ENCODE measurements around the gene FAM89A. TPM values are rescaled to one million over a fixed set of nuclear protein-coding genes. Genes with fewer than 3 reads are reported as not detected.

Gene FAM89A
- polyA plus RNA-seq, 1 of the 3 experiments (the other 2 are of a cell fraction): 2.7 TPM

DNA sequence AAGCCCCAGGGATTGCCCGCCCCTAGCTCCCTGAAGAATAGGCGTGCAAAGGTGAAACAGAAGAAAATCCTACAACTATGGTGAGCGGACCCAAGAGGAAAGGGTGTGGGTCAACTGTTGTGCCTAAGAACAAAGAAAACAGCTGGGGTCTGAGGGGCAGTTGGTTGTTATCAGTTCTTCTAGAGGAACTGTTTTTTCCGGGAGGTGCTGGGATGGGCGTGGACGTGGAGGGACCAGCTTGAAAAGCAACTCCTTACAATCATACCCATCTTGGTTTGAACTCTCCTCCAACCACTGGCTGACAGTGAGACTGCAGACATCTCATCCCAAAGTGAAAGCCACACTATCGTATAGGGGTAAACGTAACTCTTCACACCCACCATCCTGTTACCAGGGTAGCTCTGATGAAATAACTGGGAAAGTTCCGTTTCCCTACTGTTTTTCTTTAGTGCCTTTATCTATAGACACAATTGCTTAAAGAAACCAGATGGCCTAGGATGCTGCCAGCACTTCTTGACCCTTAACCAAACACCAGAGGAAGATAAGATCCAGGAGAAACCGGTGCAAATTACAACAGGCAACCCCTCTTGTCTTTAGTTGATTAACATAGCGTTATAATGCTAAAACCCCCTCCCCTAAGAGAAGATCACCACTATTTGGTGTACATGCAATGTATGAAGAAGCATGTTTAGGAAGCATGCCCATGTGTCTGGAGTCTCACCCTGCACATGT is 25.6 kb upstream of the FAM89A start:
- DNase-seq: no peak
- H3K27me3 ChIP-seq (ENCODE audit: insufficient read depth): no peaks in the 10 kb centered on the region
- no peak for TF ChIP-seq RFX5 (IDR thresholded peaks at IDR 0.05; ENCODE audit: low read length)
- no peak for TF ChIP-seq TAF1 (IDR thresholded peaks at IDR 0.05; ENCODE audit: borderline replicate concordance, low read depth, low read length)
- no peak for TF ChIP-seq PBX3 (IDR thresholded peaks at IDR 0.05)
- TF ChIP-seq SMC3 (IDR thresholded peaks at IDR 0.05; ENCODE audit: low read depth, low read length): no peak
- no peak for TF ChIP-seq POLR2AphosphoS5 (IDR thresholded peaks at IDR 0.05; ENCODE audit: low read depth, low read length)
- TF ChIP-seq JUND (IDR thresholded peaks at IDR 0.05): no peak
- H3K4me2 ChIP-seq: no peak overlapping the region
- H3K36me3 ChIP-seq (replicated peaks in 1 of 2; ENCODE audit: control insufficient read depth in 1 of 2, insufficient read depth in 2 of 2, low read length in 1 of 2): no peaks in the 10 kb centered on the region
- H3K9ac ChIP-seq: no peak overlapping the region
- H4K20me1 ChIP-seq (ENCODE audit: insufficient read depth): no peaks in the 10 kb centered on the region
- POLR2A ChIA-PET: no interaction called here
- H3K4me1 ChIP-seq (ENCODE audit: control insufficient read depth in 1 of 2, insufficient read depth in 2 of 2, low read depth in 1 of 2, low read length in 1 of 2): no peaks in the 10 kb centered on the region
- H3K4me3 ChIP-seq (ENCODE audit: low read depth in 2 of 2, low read length in 1 of 2): no peak overlapping the region
- CTCF ChIA-PET: interaction anchor here (1.1 to 1.2 kb wide), 2 partner anchors 27 to 86 kb away, joined by 3 read pairs; no protein-coding TSS in a partner anchor
- H2AFZ ChIP-seq (ENCODE audit: low read depth): no peak overlapping the region
- H3F3A ChIP-seq (replicated peaks; ENCODE audit: insufficient read depth): no peaks in the 10 kb centered on the region
- 62% methylated on average over 11 of the region's 11 CpGs for WGBS (ENCODE audit: low lambda C conversion rate)
- no peaks in the 10 kb centered on the region for H3K9me2 ChIP-seq
- no peaks in the 10 kb centered on the region for H3K9me3 ChIP-seq
- no peak overlapping the region for H3K27ac ChIP-seq (ENCODE audit: low read depth in 2 of 2, low read length in 1 of 2)
- H3K79me2 ChIP-seq (ENCODE audit: insufficient read depth): no peaks in the 10 kb centered on the region

DNA sequence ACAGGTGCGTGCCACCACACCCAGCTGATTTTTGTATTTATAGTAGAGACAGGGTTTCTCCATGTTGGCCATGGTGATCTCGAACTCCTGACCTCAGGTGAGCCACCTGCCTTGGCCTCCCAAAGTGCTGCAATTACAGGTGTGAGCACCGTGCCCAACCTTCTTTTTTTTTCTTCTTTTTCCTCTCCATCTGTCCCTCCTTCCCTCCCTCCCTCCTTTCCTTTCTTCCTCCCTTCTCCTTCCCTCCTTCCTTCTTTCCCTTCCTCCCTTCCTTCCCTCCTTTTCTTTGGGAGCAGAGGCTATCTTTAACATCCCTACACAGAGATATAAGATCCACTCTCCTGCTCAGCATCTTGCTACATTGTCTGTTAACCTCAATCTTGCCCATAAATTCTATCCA is 24.4 kb upstream of the FAM89A start:
- H3K9ac ChIP-seq: no peak overlapping the region
- no peaks in the 10 kb centered on the region for H3K9me3 ChIP-seq
- H2AFZ ChIP-seq (ENCODE audit: low read depth): no peak overlapping the region
- H3K79me2 ChIP-seq (ENCODE audit: insufficient read depth): no peaks in the 10 kb centered on the region
- H3K27ac ChIP-seq (ENCODE audit: low read depth in 2 of 2, low read length in 1 of 2): no peak overlapping the region
- TF ChIP-seq RAD21 (IDR thresholded peaks at IDR 0.05; ENCODE audit: low read length) (no peak), FOSL2 (IDR thresholded peaks at IDR 0.05; ENCODE audit: borderline replicate concordance, low read depth) (no peak), RCOR1 (IDR thresholded peaks at IDR 0.05; ENCODE audit: low read length) (no peak), YY1 (IDR thresholded peaks at IDR 0.05; ENCODE audit: low read depth) (no peak), ZBTB33 (IDR thresholded peaks at IDR 0.05; ENCODE audit: borderline replicate concordance, low read depth) (no peak)
- TF ChIP-seq, protein P1, sequence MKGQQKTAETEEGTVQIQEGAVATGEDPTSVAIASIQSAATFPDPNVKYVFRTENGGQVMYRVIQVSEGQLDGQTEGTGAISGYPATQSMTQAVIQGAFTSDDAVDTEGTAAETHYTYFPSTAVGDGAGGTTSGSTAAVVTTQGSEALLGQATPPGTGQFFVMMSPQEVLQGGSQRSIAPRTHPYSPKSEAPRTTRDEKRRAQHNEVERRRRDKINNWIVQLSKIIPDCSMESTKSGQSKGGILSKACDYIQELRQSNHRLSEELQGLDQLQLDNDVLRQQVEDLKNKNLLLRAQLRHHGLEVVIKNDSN (IDR thresholded peaks at IDR 0.05; ENCODE audit: borderline replicate concordance, low read depth): no peak
- TF ChIP-seq, protein P2, sequence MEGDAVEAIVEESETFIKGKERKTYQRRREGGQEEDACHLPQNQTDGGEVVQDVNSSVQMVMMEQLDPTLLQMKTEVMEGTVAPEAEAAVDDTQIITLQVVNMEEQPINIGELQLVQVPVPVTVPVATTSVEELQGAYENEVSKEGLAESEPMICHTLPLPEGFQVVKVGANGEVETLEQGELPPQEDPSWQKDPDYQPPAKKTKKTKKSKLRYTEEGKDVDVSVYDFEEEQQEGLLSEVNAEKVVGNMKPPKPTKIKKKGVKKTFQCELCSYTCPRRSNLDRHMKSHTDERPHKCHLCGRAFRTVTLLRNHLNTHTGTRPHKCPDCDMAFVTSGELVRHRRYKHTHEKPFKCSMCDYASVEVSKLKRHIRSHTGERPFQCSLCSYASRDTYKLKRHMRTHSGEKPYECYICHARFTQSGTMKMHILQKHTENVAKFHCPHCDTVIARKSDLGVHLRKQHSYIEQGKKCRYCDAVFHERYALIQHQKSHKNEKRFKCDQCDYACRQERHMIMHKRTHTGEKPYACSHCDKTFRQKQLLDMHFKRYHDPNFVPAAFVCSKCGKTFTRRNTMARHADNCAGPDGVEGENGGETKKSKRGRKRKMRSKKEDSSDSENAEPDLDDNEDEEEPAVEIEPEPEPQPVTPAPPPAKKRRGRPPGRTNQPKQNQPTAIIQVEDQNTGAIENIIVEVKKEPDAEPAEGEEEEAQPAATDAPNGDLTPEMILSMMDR (IDR thresholded peaks at IDR 0.05): no peak
- 41% methylated on average over 3 of the region's 3 CpGs for WGBS (ENCODE audit: low lambda C conversion rate)
- no peak overlapping the region for H3K4me2 ChIP-seq
- H3F3A ChIP-seq (replicated peaks; ENCODE audit: insufficient read depth): no peaks in the 10 kb centered on the region
- H3K4me1 ChIP-seq (ENCODE audit: control insufficient read depth in 1 of 2, insufficient read depth in 2 of 2, low read depth in 1 of 2, low read length in 1 of 2): peaks cover 0 to 3% of the 10 kb centered on the region in 2 experiments; a peak in 2 of 4 replicates
- no peaks in the 10 kb centered on the region for H3K27me3 ChIP-seq (ENCODE audit: insufficient read depth)
- no peak for DNase-seq
- no peaks in the 10 kb centered on the region for H4K20me1 ChIP-seq (ENCODE audit: insufficient read depth)
- H3K9me2 ChIP-seq: no peaks in the 10 kb centered on the region
- H3K36me3 ChIP-seq (replicated peaks in 1 of 2; ENCODE audit: control insufficient read depth in 1 of 2, insufficient read depth in 2 of 2, low read length in 1 of 2): no peaks in the 10 kb centered on the region
- POLR2A ChIA-PET: no interaction called here
- CTCF ChIA-PET: interaction anchor here (0.9 kb wide), 2 partner anchors 20 to 147 kb away, joined by 3 read pairs; no protein-coding TSS in a partner anchor
- no peak overlapping the region for H3K4me3 ChIP-seq (ENCODE audit: low read depth in 2 of 2, low read length in 1 of 2)
